HepG2 (cell line): ENCODE measurements around the gene FIS1. TPM values are rescaled to one million over a fixed set of nuclear protein-coding genes. Genes with fewer than 3 reads are reported as not detected.
A peak's percentile ranks its signal among the peaks of the same experiment; 100 is the strongest.

Experiments
- BORCS8-MEF2B ChIP-seq: sonication (generic); formaldehyde crosslinking; IDR thresholded peaks from 2 replicates; pipeline ENCODE4 v1.8.0; 2022; ENCODE audit warnings: mild to moderate bottlenecking, missing genetic modification reagents
- LBX2 ChIP-seq: sonication (generic); formaldehyde crosslinking; IDR thresholded peaks from 2 replicates; pipeline ENCODE4 v1.5.0; 2020; ENCODE audit warnings: missing genetic modification reagents, mild to moderate bottlenecking, borderline replicate concordance
- NFE2 ChIP-seq: sonication (generic); formaldehyde crosslinking; IDR thresholded peaks from 2 replicates; pipeline ENCODE4 v1.4.0; 2020; ENCODE audit warnings: missing genetic modification reagents
- NR2F6 ChIP-seq, 2 experiments: IDR thresholded peaks; 2 replicates each; pipeline ENCODE4 v1.6.1; 2016; ENCODE audit warnings: antibody characterized with exemption in 1 of 2, mild to moderate bottlenecking in 1 of 2
- PHF21A ChIP-seq: sonication (generic); formaldehyde crosslinking; IDR thresholded peaks from 2 replicates; pipeline ENCODE4 v1.5.0; 2020; ENCODE audit warnings: mild to moderate bottlenecking, missing genetic modification reagents
- RFXANK ChIP-seq: IDR thresholded peaks from 2 replicates; pipeline ENCODE4 v1.6.1; 2016
- SPEN ChIP-seq: sonication (generic); formaldehyde crosslinking; IDR thresholded peaks from 2 replicates; pipeline ENCODE4 v1.5.1; 2020; ENCODE audit warnings: low read depth, mild to moderate bottlenecking, missing genetic modification reagents
- WIZ ChIP-seq: sonication (generic); formaldehyde crosslinking; IDR thresholded peaks from 2 replicates; pipeline ENCODE4 v1.5.1; 2020; ENCODE audit warnings: mild to moderate bottlenecking, missing genetic modification reagents
- ZBTB40 ChIP-seq, 2 experiments: fragments of 450-650 bp in 1 of 2; sonication (generic) in 1 of 2; formaldehyde crosslinking in 1 of 2; IDR thresholded peaks; 2 replicates each; pipeline versions ENCODE4 v1.6.1 to v1.8.0; 2016 to 2022; ENCODE audit warnings: antibody characterized with exemption in 1 of 2, mild to moderate bottlenecking in 1 of 2, missing genetic modification reagents in 1 of 2
- ZNF224 ChIP-seq: sonication (generic); formaldehyde crosslinking; IDR thresholded peaks from 2 replicates; pipeline ENCODE4 v1.5.0; 2020; ENCODE audit warnings: mild to moderate bottlenecking, missing genetic modification reagents
- ZNF317 ChIP-seq: sonication (generic); formaldehyde crosslinking; IDR thresholded peaks from 2 replicates; pipeline ENCODE4 v1.5.0; 2020; ENCODE audit warnings: mild to moderate bottlenecking, missing genetic modification reagents
- ZNF550 ChIP-seq: sonication (generic); formaldehyde crosslinking; IDR thresholded peaks from 2 replicates; pipeline ENCODE4 v1.4.0; 2020; ENCODE audit warnings: mild to moderate bottlenecking, missing genetic modification reagents, borderline replicate concordance
- polyA plus RNA-seq, 8 experiments: library from polyadenylated mRNA; depleted of rRNA in 3 of 8; stranded (reverse) in 7 of 8; unstranded in 1 of 8; fragments of >200 nt; fragmentation: Illumina TruSeq in 4 of 8; extraction: Trizol in 4 of 8; gene quantifications; 2 replicates each; pipeline versions ENCODE4 v1.2.1 to v1.2.3, GENCODE V29; 2011 to 2016; ENCODE audit warnings: low read depth in 4 of 8, missing spikeins in 1 of 8, mixed read lengths in 1 of 8; ENCODE audit not compliant: insufficient read depth in 1 of 8
- total RNA-seq, 5 experiments: library from RNA; depleted of rRNA; stranded (reverse); fragments of >200 nt; fragmentation: Illumina TruSeq; extraction: Trizol; gene quantifications; 2 replicates each; pipeline ENCODE4 v1.2.3, GENCODE V29; 2016; ENCODE audit warnings: low read depth in 1 of 5
- TF ChIP-seq, protein P1 (sequence below): sonication (generic); formaldehyde crosslinking; IDR thresholded peaks from 2 replicates; pipeline ENCODE4 v1.4.0; 2020; ENCODE audit warnings: missing genetic modification reagents

Gene FIS1
- total and polyA plus RNA-seq, 2 of the 13 experiments (the other 11 are each of a cell fraction or from before 2014, with no cell fraction given) = 97.5 to 101 TPM

- TF ChIP-seq, protein P1, sequence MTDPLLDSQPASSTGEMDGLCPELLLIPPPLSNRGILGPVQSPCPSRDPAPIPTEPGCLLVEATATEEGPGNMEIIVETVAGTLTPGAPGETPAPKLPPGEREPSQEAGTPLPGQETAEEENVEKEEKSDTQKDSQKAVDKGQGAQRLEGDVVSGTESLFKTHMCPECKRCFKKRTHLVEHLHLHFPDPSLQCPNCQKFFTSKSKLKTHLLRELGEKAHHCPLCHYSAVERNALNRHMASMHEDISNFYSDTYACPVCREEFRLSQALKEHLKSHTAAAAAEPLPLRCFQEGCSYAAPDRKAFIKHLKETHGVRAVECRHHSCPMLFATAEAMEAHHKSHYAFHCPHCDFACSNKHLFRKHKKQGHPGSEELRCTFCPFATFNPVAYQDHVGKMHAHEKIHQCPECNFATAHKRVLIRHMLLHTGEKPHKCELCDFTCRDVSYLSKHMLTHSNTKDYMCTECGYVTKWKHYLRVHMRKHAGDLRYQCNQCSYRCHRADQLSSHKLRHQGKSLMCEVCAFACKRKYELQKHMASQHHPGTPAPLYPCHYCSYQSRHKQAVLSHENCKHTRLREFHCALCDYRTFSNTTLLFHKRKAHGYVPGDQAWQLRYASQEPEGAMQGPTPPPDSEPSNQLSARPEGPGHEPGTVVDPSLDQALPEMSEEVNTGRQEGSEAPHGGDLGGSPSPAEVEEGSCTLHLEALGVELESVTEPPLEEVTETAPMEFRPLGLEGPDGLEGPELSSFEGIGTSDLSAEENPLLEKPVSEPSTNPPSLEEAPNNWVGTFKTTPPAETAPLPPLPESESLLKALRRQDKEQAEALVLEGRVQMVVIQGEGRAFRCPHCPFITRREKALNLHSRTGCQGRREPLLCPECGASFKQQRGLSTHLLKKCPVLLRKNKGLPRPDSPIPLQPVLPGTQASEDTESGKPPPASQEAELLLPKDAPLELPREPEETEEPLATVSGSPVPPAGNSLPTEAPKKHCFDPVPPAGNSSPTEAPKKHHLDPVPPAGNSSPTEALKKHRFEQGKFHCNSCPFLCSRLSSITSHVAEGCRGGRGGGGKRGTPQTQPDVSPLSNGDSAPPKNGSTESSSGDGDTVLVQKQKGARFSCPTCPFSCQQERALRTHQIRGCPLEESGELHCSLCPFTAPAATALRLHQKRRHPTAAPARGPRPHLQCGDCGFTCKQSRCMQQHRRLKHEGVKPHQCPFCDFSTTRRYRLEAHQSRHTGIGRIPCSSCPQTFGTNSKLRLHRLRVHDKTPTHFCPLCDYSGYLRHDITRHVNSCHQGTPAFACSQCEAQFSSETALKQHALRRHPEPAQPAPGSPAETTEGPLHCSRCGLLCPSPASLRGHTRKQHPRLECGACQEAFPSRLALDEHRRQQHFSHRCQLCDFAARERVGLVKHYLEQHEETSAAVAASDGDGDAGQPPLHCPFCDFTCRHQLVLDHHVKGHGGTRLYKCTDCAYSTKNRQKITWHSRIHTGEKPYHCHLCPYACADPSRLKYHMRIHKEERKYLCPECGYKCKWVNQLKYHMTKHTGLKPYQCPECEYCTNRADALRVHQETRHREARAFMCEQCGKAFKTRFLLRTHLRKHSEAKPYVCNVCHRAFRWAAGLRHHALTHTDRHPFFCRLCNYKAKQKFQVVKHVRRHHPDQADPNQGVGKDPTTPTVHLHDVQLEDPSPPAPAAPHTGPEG (CRISPR knock-in tag) = peak; percentile 50
- no peak for TF ChIP-seq NR2F6 (IDR thresholded peaks at IDR 0.05)
- peak; percentile 42; the same call in 1 of the 2 replicates for TF ChIP-seq NR2F6 (CRISPR knock-in tag; IDR thresholded peaks at IDR 0.05)
- 0 out of 2 replicates have a peak, but pooled peaks have one; percentile 56 for TF ChIP-seq ZNF550
- no peak for TF ChIP-seq ZNF224 (CRISPR knock-in tag)
- TF ChIP-seq LBX2 (CRISPR knock-in tag) = no peak
- TF ChIP-seq BORCS8-MEF2B (CRISPR knock-in tag) = peak; percentile 56; the same call in 1 of the 2 replicates
- no peak for TF ChIP-seq ZBTB40 (IDR thresholded peaks at IDR 0.05)
- TF ChIP-seq ZBTB40 (CRISPR knock-in tag; IDR thresholded peaks at IDR 0.05) = peak; percentile 36; the same call in 1 of the 2 replicates
- 0 out of 2 replicates have a peak, but pooled peaks have one; percentile 61 for TF ChIP-seq WIZ (CRISPR knock-in tag)
- TF ChIP-seq RFXANK (CRISPR knock-in tag) = no peak
- TF ChIP-seq ZNF317 (CRISPR knock-in tag) = no peak
- peak; percentile 67 for TF ChIP-seq PHF21A (CRISPR knock-in tag)
- TF ChIP-seq SPEN (CRISPR knock-in tag) = peak; percentile 83
- TF ChIP-seq NFE2 (CRISPR knock-in tag) = no peak
Observed at GRCh38 chr7:101201695-101202602, 42.9 kb downstream of the FIS1 start (continued).
